ENCODE measurements around the gene GOLGA5. TPM values are rescaled to one million over a fixed set of nuclear protein-coding genes. Genes with fewer than 3 reads are reported as not detected.

The GOLGA5 gene
- total RNA-seq, 1 experiment from 2014 or later, result 22.3 TPM

- in situ Hi-C loops (cut with HindIII; ENCODE audit: low pct_unique_long_range_greater_than_20kb, low sequenced_read_pairs) (no loop called here), intact Hi-C loops (cut with micrococcal nuclease; ENCODE audit: unreplicated experiment) (no loop called here)
- Histone ChIP-seq H3K4me1 (ENCODE audit: control insufficient read depth, insufficient read depth, low read length) (no peaks in the 10 kb centered on the region), H3K36me3 (ENCODE audit: control insufficient read depth, insufficient read depth, low read length) (peaks cover 4% of the 10 kb centered on the region; the same call in 1 of the 2 replicates), H3K27ac (ENCODE audit: low read length) (no peak overlapping the region), H3K27me3 (ENCODE audit: control insufficient read depth, insufficient read depth, low read length) (no peaks in the 10 kb centered on the region), H3K4me3 (ENCODE audit: low read depth in 2 of 2, low read length in 2 of 2) (no peak overlapping the region), H3K9me3 (ENCODE audit: control insufficient read depth, insufficient read depth, low read depth, low read length) (no peaks in the 10 kb centered on the region)
- TF ChIP-seq POLR2AphosphoS5 (IDR thresholded peaks at IDR 0.05; ENCODE audit: low read depth, low read length) (no peak), TCF7L2 (IDR thresholded peaks at IDR 0.05; ENCODE audit: low read depth, low read length) (no peak), REST (IDR thresholded peaks at IDR 0.05; ENCODE audit: insufficient read depth in 1 of 2, low read depth in 2 of 2, low read length in 1 of 2) (no peak)
- no peak for DNase-seq (ENCODE audit: low read depth, low spot score)
- no peak for ATAC-seq
- ChIA-PET CTCF (no interaction called here), POLR2A (no interaction called here)
- no TSS peak for BruUV-seq (replicated peaks)
These were observed 7.8 kb downstream of the GOLGA5 start for GRCh38 chr14:92801917-92802316.

GRCh38 chr14:92802678-92803077, 8.6 kb downstream of the GOLGA5 start:
- BruUV-seq (replicated peaks), result no TSS peak
- ATAC-seq (no peak), DNase-seq (ENCODE audit: low read depth, low spot score) (no peak)
- in situ Hi-C loops (cut with HindIII; ENCODE audit: low pct_unique_long_range_greater_than_20kb, low sequenced_read_pairs), result no loop called here
- H3K4me1 ChIP-seq (ENCODE audit: control insufficient read depth, insufficient read depth, low read length), result no peaks in the 10 kb centered on the region
- H3K4me3 ChIP-seq (ENCODE audit: low read depth in 2 of 2, low read length in 2 of 2), result no peak overlapping the region
- TF ChIP-seq CTCF (IDR thresholded peaks at IDR 0.05), result no peak
- TF ChIP-seq SIN3A (IDR thresholded peaks at IDR 0.05; ENCODE audit: borderline replicate concordance, insufficient read depth, low read depth, low read length), result no peak
- no peak for TF ChIP-seq TCF7L2 (IDR thresholded peaks at IDR 0.05; ENCODE audit: low read depth, low read length)
- no peak for TF ChIP-seq REST (IDR thresholded peaks at IDR 0.05; ENCODE audit: insufficient read depth in 1 of 2, low read depth in 2 of 2, low read length in 1 of 2)
- TF ChIP-seq POLR2AphosphoS5 (IDR thresholded peaks at IDR 0.05; ENCODE audit: low read depth, low read length), result no peak
- intact Hi-C loops (cut with micrococcal nuclease; ENCODE audit: unreplicated experiment), result no loop called here
- peaks cover 4% of the 10 kb centered on the region; the same call in 1 of the 2 replicates for H3K36me3 ChIP-seq (ENCODE audit: control insufficient read depth, insufficient read depth, low read length)
- H3K9me3 ChIP-seq (ENCODE audit: control insufficient read depth, insufficient read depth, low read depth, low read length), result no peaks in the 10 kb centered on the region
- no peaks in the 10 kb centered on the region for H3K27me3 ChIP-seq (ENCODE audit: control insufficient read depth, insufficient read depth, low read length)
- POLR2A ChIA-PET, result no interaction called here
- CTCF ChIA-PET, result no interaction called here
- no peak overlapping the region for H3K27ac ChIP-seq (ENCODE audit: low read length)
